GM03348 (cell line): ENCODE data around the gene SEZ6L2.
A peak's percentile ranks its signal among the peaks of the same experiment; 100 is the strongest.
"Not testable (repeated sequence)": the region's sequence is repeated elsewhere in the genome, so short reads cannot be mapped to it uniquely, and the experiment has no call there.

Experiments
- DNase-seq: peaks from one replicate; pipeline ENCODE4 v3.0.0; 2012; ENCODE audit warnings: low spot score

Gene SEZ6L2

GRCh38 chr16:29899516-29900101 lies at the start of gene SEZ6L2:
SEZ6L2 (minus strand) TSS chr16:29899550; CDS start chr16:29899019, 531 bp downstream.
- DNase-seq, result peak; percentile 77

- DNase-seq, result no peak
Measured at GRCh38 chr16:29947897-29948296, 48.5 kb upstream of the SEZ6L2 start.

DNA sequence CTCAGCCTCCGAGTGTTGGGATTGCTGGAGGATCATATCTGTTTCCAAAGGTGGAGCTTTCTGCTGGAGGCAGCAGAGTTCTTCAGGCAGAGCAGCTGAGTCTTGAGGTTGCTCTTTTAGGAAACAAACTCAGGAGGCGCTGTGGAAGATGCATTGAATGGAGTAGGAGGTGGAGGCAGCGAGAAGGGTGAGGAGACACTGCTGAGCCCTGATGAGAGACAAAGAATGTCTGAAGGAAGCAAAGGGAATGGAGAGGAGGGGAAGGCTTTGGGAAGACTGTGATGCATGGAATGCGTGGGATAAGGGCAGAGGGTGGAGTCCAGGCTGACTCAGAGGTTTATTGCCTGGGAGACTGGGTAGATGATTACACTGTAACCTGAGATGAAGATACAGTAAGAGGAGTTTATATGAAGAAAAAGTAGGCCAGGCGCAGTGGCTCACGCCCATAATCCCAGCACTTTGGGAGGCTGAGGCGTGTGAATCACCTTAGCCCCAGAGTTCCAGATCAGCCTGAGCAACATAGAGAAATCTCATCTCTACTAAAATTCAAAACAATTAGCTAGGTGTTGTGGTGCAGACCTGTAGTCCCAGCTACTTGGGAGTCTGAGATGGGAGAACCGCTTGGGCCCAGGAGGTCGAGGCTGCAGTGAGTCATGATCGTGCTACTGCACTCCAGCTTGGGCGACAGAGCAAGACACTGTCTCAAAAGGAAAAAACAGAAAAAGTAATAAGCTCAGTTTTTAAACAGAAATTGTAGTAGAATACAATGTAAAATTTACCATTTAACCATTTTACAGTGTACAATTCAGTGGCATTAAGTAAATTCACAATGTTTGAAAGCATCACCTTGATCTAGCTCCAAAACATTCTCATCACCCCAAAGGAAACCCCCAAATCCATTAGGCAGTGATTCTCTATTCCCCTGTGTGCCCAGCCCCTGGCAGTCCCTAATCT lies 44.8 kb upstream of the SEZ6L2 start:
- DNase-seq, result peak; percentile 93

GRCh38 chr16:29940656-29941055 lies 41.3 kb upstream of the SEZ6L2 start:
- no peak for DNase-seq

DNA sequence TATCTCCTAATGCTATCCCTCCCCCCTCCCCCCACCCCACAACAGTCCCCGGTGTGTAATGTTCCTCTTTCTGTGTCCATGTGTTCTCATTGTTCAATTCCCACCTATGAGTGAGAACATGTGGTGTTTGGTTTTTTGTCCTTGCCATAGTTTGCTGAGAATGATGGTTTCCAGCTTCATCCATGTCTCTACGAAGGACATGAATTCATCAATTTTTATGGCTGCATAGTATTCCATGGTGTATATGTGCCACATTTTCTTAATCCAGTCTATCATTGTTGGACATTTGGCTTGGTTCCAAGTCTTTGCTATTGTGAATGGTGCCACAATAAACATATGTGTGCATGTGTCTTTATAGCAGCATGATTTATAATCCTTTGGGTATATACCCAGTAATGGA lies 32.4 kb upstream of the SEZ6L2 start:
- DNase-seq, result not testable (repeated sequence)

GRCh38 chr16:29927070-29927905 lies 27.9 kb upstream of the SEZ6L2 start:
- no peak for DNase-seq

- peak; percentile 53 for DNase-seq
Measured at GRCh38 chr16:29926711-29927052, 27.3 kb upstream of the SEZ6L2 start.

GRCh38 chr16:29925781-29926710 lies 26.7 kb upstream of the SEZ6L2 start, which contains the start of gene KCTD13:
KCTD13 (minus strand) TSS chr16:29926226; CDS start chr16:29926033, 193 bp downstream.
- peak; percentile 100 for DNase-seq

- DNase-seq, result no peak
Measured at GRCh38 chr16:29925105-29925756, 25.9 kb upstream of the SEZ6L2 start.

- no peak for DNase-seq
Measured at GRCh38 chr16:29922986-29923501, 23.7 kb upstream of the SEZ6L2 start.

- no peak for DNase-seq
Measured at GRCh38 chr16:29922326-29922725, 23.0 kb upstream of the SEZ6L2 start.

DNA sequence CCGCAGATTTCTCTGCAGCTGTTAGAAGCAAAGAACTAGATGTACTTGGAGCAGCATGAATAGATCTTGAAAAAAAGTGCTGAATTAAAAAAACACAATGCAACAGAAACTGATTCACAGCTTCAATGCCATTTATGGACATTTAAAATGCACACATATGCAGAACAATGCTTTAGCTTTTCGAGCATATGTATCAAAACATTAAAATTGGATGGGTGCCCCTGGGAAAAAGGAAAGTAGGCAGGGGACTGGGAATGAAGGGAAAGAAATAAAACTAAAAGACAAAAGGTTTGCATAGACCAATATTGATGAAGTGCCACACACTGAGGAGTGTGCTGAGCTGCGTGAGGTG lies 21.7 kb upstream of the SEZ6L2 start:
- no peak for DNase-seq

DNA sequence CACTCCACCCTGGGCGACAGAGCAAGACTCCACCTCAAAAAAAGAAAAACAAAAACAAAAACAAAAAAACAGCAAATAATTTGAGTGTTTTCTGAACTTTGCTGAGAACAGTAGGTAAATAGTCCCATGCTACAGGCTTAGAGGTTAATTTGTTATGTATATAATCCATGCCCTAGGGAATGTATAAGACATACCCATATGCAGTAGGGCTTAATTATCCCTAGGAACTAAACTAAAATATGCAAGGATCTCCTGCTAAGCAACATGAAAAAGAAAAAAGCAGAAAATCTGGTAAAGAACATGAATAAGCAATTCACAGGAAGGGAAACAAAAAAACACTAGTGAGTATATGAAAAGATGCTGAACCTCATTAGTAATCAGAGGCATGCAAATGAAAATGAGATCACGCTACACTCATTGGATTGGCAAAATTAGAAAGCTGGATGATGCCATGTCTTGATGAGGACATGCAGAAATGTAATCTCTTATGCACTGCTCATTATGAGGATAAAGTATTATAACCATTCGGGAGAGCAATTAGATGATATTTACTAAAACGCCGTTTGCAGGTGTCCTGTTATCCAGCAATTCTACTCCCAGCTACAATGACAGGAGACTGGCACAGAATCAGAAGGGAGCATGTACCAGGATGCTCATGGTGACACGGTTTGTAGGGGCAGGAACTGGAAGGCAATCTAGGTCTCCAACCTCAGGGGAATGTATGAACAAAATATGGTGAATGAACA lies 21.1 kb upstream of the SEZ6L2 start:
- DNase-seq, result no peak

GRCh38 chr16:29916979-29917378 lies 17.6 kb upstream of the SEZ6L2 start:
- no peak for DNase-seq

GRCh38 chr16:29915590-29916247 lies 16.4 kb upstream of the SEZ6L2 start:
- DNase-seq, result no peak

GRCh38 chr16:29913514-29913913 lies 14.2 kb upstream of the SEZ6L2 start:
- no peak for DNase-seq

DNA sequence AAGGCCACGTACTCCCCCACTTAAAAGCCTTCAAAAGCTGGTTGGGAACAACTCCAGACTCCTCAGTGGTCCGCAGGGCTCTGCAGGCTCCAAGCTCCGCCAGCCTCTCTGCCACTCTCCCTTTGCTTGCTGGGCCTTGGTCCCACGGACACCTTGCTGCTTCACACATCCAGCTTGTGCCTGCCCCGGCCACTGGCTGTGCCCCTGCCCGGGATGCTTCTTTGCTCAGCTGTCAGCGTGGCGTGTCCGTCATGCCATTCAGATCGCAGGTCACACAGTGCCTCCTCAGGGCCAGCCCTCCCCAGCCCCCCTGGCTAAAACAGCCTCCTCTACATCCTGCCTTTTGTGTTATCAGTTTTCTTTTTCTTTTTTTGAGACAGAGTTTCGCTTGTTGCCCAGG lies 12.7 kb upstream of the SEZ6L2 start:
- DNase-seq, result no peak

GRCh38 chr16:29911676-29912010 lies 12.3 kb upstream of the SEZ6L2 start:
- no peak for DNase-seq

DNA sequence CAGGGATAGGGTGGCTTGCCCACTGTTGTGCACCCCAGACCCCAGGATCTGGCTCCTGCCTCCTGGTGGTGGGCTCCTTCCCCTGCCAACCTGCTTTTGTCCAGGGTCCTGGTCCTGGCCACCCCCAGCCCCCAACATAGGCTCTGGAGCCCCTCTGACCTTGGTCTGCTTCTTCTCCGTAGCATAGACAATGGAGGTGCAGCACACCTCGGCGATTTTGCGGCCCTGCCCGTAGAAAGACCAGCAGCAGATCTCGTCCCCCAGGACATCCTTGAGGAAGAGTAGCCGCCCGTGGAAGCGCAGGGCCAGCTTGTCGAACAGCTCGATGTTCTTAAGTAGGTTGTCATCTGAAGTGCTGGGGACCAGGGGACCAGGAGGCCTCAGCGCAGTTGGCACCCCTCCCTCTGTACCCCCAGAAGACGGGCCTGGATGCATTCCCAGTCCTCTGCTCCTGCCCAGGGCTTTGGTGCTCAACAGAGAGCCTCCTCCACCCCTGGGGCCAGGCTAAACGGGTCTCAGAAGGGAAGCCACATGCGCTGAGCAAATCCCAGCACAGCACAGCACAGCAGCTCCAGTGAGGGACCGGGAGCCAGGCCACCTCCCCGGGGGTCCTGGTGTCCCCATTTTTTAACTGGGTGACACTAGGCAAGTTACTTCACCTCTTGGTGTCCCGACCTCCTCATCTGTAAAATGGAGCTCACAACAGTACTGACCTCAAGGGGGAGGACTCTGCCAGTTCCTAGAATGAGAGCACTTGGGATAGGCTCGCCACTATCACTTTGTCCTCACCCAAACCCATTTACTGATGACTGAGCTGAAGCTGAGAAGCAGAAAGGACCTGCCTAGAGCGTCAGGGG lies 11.7 kb upstream of the SEZ6L2 start:
- DNase-seq, result no peak
